Measurements from ENCODE around the gene ZNF146.
"Not testable (repeated sequence)": the region's sequence is repeated elsewhere in the genome, so short reads cannot be mapped to it uniquely, and the experiment has no call there.

Gene ZNF146

GRCh38 chr19:36212895-36213294, 2.0 kb upstream of the ZNF146 start:
- DNase-seq (ENCODE audit: low read depth): no peak
- no peak overlapping the region for H3K4me3 ChIP-seq (ENCODE audit: low read depth, low read length)
- no peak for TF ChIP-seq CTCF (IDR thresholded peaks at IDR 0.05; ENCODE audit: low read depth, low read length, missing control alignments)

GRCh38 chr19:36215276-36216123, 594 bp downstream of the ZNF146 start:
- peak overlapping the region; percentile 93 for H3K4me3 ChIP-seq (ENCODE audit: low read depth, low read length)
- DNase-seq (ENCODE audit: low read depth): no peak
- no peak for TF ChIP-seq CTCF (IDR thresholded peaks at IDR 0.05; ENCODE audit: low read depth, low read length, missing control alignments)

- H3K4me3 ChIP-seq (ENCODE audit: low read depth, low read length): no peak overlapping the region
- no peak for DNase-seq (ENCODE audit: low read depth)
- TF ChIP-seq CTCF (IDR thresholded peaks at IDR 0.05; ENCODE audit: low read depth, low read length, missing control alignments): no peak
Observed at GRCh38 chr19:36221474-36221873, 6.6 kb downstream of the ZNF146 start.

- TF ChIP-seq CTCF (IDR thresholded peaks at IDR 0.05; ENCODE audit: low read depth, low read length, missing control alignments): no peak
- H3K4me3 ChIP-seq (ENCODE audit: low read depth, low read length): no peak overlapping the region
- DNase-seq (ENCODE audit: low read depth): no peak
Observed at GRCh38 chr19:36222503-36222902, 7.6 kb downstream of the ZNF146 start.

GRCh38 chr19:36225219-36225892, 10.4 kb downstream of the ZNF146 start:
- no peak for DNase-seq (ENCODE audit: low read depth)
- TF ChIP-seq CTCF (IDR thresholded peaks at IDR 0.05; ENCODE audit: low read depth, low read length, missing control alignments): no peak
- H3K4me3 ChIP-seq (ENCODE audit: low read depth, low read length): no peak overlapping the region

- H3K4me3 ChIP-seq (ENCODE audit: low read depth, low read length); DNase-seq (ENCODE audit: low read depth): not testable (repeated sequence)
Observed at GRCh38 chr19:36233626-36234025, 18.7 kb downstream of the ZNF146 start.

GRCh38 chr19:36236304-36236945, 21.5 kb downstream of the ZNF146 start:
- TF ChIP-seq CTCF (IDR thresholded peaks at IDR 0.05; ENCODE audit: low read depth, low read length, missing control alignments): no peak
- H3K4me3 ChIP-seq (ENCODE audit: low read depth, low read length): no peak overlapping the region
- no peak for DNase-seq (ENCODE audit: low read depth)
